BJ (cell line): ENCODE measurements around the gene TBC1D10A. TPM values are rescaled to one million over a fixed set of nuclear protein-coding genes. Genes with fewer than 3 reads are reported as not detected.

Experiments used
- CTCF ChIA-PET: fragments of 350-600 bp; formaldehyde crosslinking; extraction: SDS; loops from one replicate; lab custom pipeline; 2021; ENCODE audit warnings: antibody characterized with exemption, inconsistent platforms; lab: Yijun Ruan, JAX
- POLR2A ChIA-PET: fragments of 300-600 bp; sonication (Branson Sonifier 250); formaldehyde crosslinking; extraction: SDS; loops from one replicate; lab custom pipeline; 2021; ENCODE audit warnings: antibody characterized with exemption; lab: Charles Lee
- DNase-seq: peaks from one replicate; pipeline ENCODE4 v3.0.0-alpha.2; 2011; ENCODE audit warnings: low read depth
- H3K27me3 ChIP-seq: 2 replicates; pipeline ENCODE4 v1.6.0; 2011; ENCODE audit warnings: low read length; ENCODE audit not compliant: control insufficient read depth, insufficient read depth
- H3K36me3 ChIP-seq: 2 replicates; pipeline ENCODE4 v1.5.1; 2011; ENCODE audit warnings: low read length; ENCODE audit not compliant: control insufficient read depth, insufficient read depth
- H3K4me3 ChIP-seq: 2 replicates; pipeline ENCODE4 v1.5.1; 2011; ENCODE audit warnings: low read depth, mild to moderate bottlenecking, control low read depth, low read length
- polyA plus RNA-seq: library from polyadenylated mRNA; depleted of rRNA; stranded (reverse); fragments of >200 nt; gene quantifications from 2 replicates; pipeline ENCODE4 v1.2.3, GENCODE V29; 2011
- TF ChIP-seq, protein P1 (sequence below): IDR thresholded peaks from 2 replicates; pipeline ENCODE4 v1.5.1; 2011; ENCODE audit warnings: low read depth, mild to moderate bottlenecking, control low read depth, inconsistent platforms, low read length, moderate library complexity; ENCODE audit not compliant: insufficient read depth

The TBC1D10A gene
- polyA plus RNA-seq, 1 experiment: 22.1 TPM

DNA sequence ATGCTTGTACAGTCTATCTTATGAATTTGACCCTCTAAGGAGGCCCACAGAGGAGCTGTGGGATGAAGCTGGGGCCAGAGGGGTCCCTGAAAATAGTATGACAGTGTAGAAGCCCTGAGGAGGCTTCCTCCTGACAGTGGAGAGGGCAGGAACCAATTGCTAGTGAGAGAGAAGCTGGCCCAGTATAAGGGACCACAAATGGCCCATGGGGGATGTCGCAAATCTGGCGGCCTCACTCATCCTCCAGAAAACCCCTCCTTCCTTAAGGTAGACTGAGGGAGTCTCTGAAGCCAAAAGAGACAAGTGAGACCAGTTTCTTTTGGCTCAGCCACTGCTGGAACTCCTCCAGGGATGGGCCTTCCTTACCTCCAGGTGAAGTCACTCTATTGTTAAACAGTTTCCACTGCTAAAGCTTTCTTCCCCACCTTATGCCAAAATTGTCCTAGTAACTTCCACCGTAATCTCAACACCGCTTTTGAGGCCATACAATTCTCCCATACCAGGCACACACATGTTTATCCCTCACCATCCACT lies 19.6 kb downstream of the TBC1D10A start:
- TF ChIP-seq, protein P1, sequence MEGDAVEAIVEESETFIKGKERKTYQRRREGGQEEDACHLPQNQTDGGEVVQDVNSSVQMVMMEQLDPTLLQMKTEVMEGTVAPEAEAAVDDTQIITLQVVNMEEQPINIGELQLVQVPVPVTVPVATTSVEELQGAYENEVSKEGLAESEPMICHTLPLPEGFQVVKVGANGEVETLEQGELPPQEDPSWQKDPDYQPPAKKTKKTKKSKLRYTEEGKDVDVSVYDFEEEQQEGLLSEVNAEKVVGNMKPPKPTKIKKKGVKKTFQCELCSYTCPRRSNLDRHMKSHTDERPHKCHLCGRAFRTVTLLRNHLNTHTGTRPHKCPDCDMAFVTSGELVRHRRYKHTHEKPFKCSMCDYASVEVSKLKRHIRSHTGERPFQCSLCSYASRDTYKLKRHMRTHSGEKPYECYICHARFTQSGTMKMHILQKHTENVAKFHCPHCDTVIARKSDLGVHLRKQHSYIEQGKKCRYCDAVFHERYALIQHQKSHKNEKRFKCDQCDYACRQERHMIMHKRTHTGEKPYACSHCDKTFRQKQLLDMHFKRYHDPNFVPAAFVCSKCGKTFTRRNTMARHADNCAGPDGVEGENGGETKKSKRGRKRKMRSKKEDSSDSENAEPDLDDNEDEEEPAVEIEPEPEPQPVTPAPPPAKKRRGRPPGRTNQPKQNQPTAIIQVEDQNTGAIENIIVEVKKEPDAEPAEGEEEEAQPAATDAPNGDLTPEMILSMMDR: no peak
- CTCF ChIA-PET: no interaction called here
- no peaks in the 10 kb centered on the region for H3K27me3 ChIP-seq
- no peak overlapping the region for H3K4me3 ChIP-seq
- H3K36me3 ChIP-seq: peaks cover 6% of the 10 kb centered on the region
- POLR2A ChIA-PET: no interaction called here
- DNase-seq: no peak

DNA sequence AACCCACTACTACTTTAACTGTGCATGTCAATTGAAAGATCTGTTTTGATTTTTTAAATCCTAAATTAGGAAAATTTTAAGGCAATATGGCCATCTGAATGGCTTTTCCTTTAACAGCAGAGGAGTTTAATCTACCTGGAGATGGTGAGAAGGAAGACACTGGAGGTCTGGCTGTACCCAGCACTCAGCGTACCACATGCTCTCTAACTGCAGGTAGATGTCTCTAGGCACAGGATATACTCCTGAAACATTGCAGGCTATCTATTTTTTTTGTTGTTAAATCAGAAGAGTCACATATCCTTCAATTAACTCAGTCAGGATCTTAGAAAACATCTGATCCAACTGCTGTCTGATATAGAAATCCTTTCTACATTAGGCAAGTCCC lies 20.1 kb downstream of the TBC1D10A start:
- TF ChIP-seq, protein P1: no peak
- no peak for DNase-seq
- ChIA-PET CTCF (interaction anchor here (0.7 kb wide), 1 partner anchor 79 kb away, joined by 3 read pairs; no protein-coding TSS in a partner anchor), POLR2A (no interaction called here)
- Histone ChIP-seq H3K27me3 (no peaks in the 10 kb centered on the region), H3K36me3 (peaks cover 7% of the 10 kb centered on the region), H3K4me3 (no peak overlapping the region)

DNA sequence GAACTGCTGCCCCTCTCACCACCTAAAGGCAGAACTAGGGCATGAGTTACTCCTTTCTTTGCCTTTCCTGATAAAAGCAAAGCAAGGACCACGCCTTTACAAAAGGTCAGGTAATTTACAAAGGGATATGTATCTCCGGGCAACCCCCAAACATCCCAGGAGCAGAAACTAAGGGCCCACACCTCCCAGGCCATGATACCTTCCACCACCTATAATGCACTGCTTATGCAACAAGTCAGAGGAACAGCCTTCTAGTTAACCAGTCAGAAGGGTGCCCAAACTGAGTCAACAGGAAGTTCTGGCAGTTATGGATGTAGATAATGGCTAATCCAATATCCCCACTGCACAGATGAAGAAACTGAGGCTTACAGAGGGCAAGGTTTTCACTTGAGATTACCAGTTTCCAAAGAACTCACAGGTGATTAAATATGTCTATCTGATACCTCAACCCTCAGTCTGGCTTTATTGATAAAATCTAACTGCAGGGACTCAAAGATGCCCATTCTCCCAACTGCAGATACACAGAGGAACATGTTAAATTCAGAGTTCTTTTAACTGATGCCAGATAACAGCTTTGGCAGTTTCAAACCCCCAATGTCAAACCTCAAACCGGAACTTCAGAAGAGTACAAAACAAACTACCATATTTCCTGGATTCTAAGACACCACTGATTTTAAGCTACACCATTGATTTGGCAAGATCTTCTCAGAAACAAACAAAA lies 20.7 kb downstream of the TBC1D10A start:
- POLR2A ChIA-PET: no interaction called here
- TF ChIP-seq, protein P1: no peak
- H3K27me3 ChIP-seq: no peaks in the 10 kb centered on the region
- no peak for DNase-seq
- CTCF ChIA-PET: interaction anchor here (0.7 kb wide), 1 partner anchor 80 kb away, joined by 3 read pairs; no protein-coding TSS in a partner anchor
- peaks cover 9% of the 10 kb centered on the region for H3K36me3 ChIP-seq
- no peak overlapping the region for H3K4me3 ChIP-seq

DNA sequence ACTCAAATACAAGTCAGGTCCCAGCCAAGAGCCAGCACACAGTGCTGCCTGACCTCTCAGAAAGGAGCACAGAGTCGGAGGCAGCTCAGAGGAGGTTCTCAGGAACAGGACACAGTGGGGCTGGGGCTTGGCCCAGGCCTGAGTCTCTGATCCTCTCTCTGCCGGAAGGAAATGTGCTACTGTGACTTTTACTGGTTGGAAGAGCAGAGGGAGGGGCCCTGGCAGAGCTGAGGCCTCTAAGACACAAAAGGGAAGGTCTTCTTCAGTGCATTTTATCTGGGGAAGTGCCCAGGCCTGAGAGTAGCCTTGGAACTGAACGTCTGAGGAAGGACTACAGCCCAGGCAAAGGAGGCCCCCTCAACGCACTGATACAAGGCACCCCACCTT lies 21.2 kb downstream of the TBC1D10A start:
- ChIA-PET CTCF (no interaction called here), POLR2A (no interaction called here)
- Histone ChIP-seq H3K27me3 (no peaks in the 10 kb centered on the region), H3K4me3 (no peak overlapping the region), H3K36me3 (peaks cover 12% of the 10 kb centered on the region)
- DNase-seq: no peak
- TF ChIP-seq, protein P1: no peak

DNA sequence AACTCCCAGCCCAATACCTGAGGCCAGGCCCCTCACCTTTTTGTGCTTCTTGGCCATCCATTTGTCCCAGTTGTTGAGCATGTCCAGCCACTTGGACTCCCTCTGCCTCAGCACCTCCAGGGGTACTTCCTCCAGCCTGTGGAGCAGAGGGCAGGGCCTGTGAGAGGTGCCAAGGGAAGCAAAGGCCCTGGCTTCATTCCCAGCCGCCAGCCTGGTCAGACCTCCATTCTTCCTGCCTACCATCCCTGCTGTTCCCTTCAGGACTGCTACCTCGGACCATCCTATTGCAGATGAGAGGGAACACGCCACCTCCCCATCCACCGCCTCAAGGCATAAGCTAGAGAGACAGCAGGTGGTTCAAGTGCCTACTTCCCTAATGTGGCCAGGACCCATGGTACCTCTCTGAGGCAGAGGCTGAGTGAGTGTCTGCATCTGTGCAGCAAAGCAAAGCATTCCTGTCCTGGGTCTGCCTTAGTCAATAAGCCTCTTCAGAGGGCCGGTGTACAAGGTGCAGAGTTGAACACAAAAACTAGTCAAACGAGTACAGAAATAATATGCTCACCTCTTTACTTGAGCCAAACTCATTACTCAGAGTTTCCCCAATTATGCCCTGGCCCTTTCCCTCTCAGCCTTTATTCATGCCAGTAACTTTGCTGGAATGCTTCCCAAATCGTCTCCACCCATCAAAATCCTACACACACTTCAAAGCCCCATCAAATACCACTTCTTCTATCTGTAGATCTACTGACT lies 22.1 kb downstream of the TBC1D10A start:
- ChIA-PET POLR2A (no interaction called here), CTCF (interaction anchor here (2.4 to 5.5 kb wide), 2 partner anchors 16 to 19 kb away, joined by 9 to 31 read pairs; partner anchors contain the start of gene CASTOR1)
- Histone ChIP-seq H3K27me3 (no peaks in the 10 kb centered on the region), H3K4me3 (no peak overlapping the region), H3K36me3 (peaks cover 14% of the 10 kb centered on the region)
- TF ChIP-seq, protein P1: no peak
- DNase-seq: no peak
